Mesothelial cell of epicardium (in vitro differentiated cells): ENCODE measurements around the gene HTN1. TPM values are rescaled to one million over a fixed set of nuclear protein-coding genes. Genes with fewer than 3 reads are reported as not detected.
"Not testable (repeated sequence)": the region's sequence is repeated elsewhere in the genome, so short reads cannot be mapped to it uniquely, and the experiment has no call there.

Experiments used
- DNase-seq, 2 experiments: peaks; one replicate each; pipeline ENCODE4 v3.0.0; 2021; ENCODE audit warnings: low spot score in 2 of 2; ENCODE audit not compliant: unreplicated experiment in 2 of 2
- H3K27ac Mint-ChIP-seq: 2 replicates; pipeline ENCODE4 v1.8.0; 2021; ENCODE audit warnings: mixed read lengths
- H3K27me3 Mint-ChIP-seq: 2 replicates; pipeline ENCODE4 v1.8.0; 2021; ENCODE audit warnings: low read depth, mixed read lengths
- H3K36me3 Mint-ChIP-seq: 2 replicates; pipeline ENCODE4 v1.8.0; 2021; ENCODE audit warnings: mixed read lengths
- H3K4me1 Mint-ChIP-seq: 2 replicates; pipeline ENCODE4 v1.8.0; 2021; ENCODE audit warnings: mixed read lengths
- H3K4me3 Mint-ChIP-seq: 2 replicates; pipeline ENCODE4 v1.8.0; 2021; ENCODE audit warnings: mild to moderate bottlenecking, moderate library complexity, mixed read lengths
- H3K9me3 Mint-ChIP-seq: 2 replicates; pipeline ENCODE4 v1.8.0; 2021; ENCODE audit warnings: mixed read lengths
- CTCF ChIP-seq: fragments of 200-600 bp; sonication (generic); IDR thresholded peaks from one replicate; pipeline ENCODE4 v1.5.0; 2021; ENCODE audit warnings: antibody characterized with exemption; ENCODE audit not compliant: unreplicated experiment
- total RNA-seq: library from RNA; stranded (reverse); gene quantifications from 3 replicates; pipeline ENCODE4 v1.2.1, GENCODE V29; 2021

HTN1 gene
- total RNA-seq, 1 donor from 2014 or later = not detected

DNA sequence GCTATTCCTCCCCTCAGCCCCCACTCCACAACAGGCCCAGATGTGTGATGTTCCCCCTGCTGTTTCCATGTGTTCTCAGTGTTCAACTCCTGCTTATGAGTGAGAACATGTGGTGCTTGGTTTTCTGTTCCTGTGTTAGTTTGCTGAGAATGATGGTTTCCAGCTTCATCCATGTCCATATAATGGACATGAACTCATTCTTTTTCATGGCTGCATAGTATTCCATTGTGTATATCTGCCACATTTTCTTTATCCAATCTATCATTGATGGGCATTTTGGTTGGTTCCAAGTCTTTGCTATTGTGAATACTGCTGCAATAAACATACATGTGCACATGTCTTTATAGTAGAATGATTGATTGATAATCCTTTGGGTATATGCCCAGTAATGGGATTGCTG lies 10.3 kb upstream of the HTN1 start:
- H3K9me3 Mint-ChIP-seq = peaks cover 24% of the 10 kb centered on the region
- H3K36me3 Mint-ChIP-seq, H3K27me3 Mint-ChIP-seq, H3K27ac Mint-ChIP-seq, DNase-seq, H3K4me1 Mint-ChIP-seq, H3K4me3 Mint-ChIP-seq: not testable (repeated sequence)

DNA sequence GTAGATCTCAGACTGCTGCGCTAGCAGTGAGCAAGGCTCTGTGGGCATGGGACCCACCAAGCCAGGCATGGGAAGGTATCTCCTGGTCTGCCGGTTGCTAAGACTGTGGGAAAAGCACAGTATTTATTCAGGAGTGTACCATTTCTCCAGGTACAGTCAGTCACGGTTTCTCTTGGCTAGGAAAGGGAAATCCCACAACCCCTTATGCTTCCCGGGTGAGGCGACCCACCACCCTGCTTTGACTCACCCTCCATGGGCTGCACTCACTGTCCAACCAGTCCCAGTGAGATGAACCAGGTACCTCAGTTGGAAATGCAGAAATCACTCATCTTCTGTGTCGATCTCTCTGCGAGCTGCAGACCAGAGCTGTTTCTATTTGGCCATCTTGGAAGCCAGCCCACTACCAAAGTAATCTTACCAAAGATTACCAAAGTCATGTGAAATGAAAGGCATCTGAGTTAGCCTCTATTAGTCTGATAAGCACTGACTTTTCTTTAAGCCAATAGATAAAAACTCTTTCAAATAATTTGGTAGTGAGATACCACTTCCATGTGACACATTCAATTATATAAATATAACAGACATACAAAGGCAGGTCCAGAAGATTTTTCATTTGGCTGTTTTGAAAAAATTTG lies 8.5 kb upstream of the HTN1 start:
- TF ChIP-seq CTCF = no peak
- H3K27ac Mint-ChIP-seq = peak overlapping the region; percentile 66
- no peaks in the 10 kb centered on the region for H3K27me3 Mint-ChIP-seq
- H3K4me1 Mint-ChIP-seq = no peaks in the 10 kb centered on the region
- peaks cover 3% of the 10 kb centered on the region for H3K36me3 Mint-ChIP-seq
- DNase-seq = no peak
- peaks cover 19% of the 10 kb centered on the region for H3K9me3 Mint-ChIP-seq
- H3K4me3 Mint-ChIP-seq = no peak overlapping the region

DNA sequence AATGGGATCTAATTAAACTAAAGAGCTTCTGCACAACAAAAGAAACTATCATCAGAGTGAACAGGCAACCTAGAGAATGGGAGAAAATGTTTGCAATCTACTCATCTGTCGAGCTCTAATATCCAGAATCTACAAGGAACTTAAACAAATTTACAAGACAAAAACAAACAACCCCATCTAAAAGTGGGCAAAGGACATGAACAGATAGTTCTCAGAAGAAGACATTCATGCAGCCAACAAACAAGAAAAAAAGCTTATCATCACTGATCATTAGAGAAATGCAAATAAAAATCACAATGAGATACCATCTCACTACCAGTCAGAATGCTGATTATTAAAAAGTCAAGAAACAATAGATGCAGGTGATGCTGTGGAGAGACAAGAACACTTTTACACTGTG lies 6.3 kb downstream of the HTN1 start:
- H3K27ac Mint-ChIP-seq, H3K4me1 Mint-ChIP-seq, H3K27me3 Mint-ChIP-seq, H3K9me3 Mint-ChIP-seq, H3K36me3 Mint-ChIP-seq, H3K4me3 Mint-ChIP-seq, DNase-seq: not testable (repeated sequence)

DNA sequence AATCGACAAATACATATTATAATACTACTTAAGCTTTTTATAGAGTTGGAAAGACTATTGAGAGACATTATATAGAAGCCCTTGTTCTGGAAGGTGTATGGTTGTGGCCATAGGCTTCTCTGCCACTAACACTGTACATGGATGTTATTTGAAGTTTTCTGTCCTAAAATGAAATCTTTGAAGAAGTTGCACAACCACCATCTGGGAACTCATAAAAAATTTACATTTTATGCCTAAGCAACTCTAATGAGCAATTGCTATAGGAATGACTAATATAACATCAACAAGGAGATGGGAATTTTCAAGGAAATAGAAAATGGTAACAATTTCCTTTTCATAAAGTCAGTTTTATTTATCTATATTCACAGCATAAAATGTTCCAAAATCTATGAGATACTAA lies 7.4 kb downstream of the HTN1 start:
- no peaks in the 10 kb centered on the region for H3K36me3 Mint-ChIP-seq
- no peak overlapping the region for H3K4me3 Mint-ChIP-seq
- TF ChIP-seq CTCF = no peak
- H3K9me3 Mint-ChIP-seq = peaks cover 9% of the 10 kb centered on the region
- peaks cover 2% of the 10 kb centered on the region for H3K27me3 Mint-ChIP-seq
- no peaks in the 10 kb centered on the region for H3K4me1 Mint-ChIP-seq
- H3K27ac Mint-ChIP-seq = no peak overlapping the region
- no peak for DNase-seq

GRCh38 chr4:70059149-70059548 lies 8.9 kb downstream of the HTN1 start:
- TF ChIP-seq CTCF = no peak
- Mint-ChIP-seq H3K27me3 (peaks cover 2% of the 10 kb centered on the region), H3K36me3 (no peaks in the 10 kb centered on the region), H3K27ac (no peak overlapping the region), H3K9me3 (peaks cover 9% of the 10 kb centered on the region), H3K4me1 (no peaks in the 10 kb centered on the region), H3K4me3 (no peak overlapping the region)
- DNase-seq = no peak

GRCh38 chr4:70062000-70062399 lies 11.8 kb downstream of the HTN1 start:
- Mint-ChIP-seq H3K27ac (no peak overlapping the region), H3K4me3 (no peak overlapping the region), H3K36me3 (no peaks in the 10 kb centered on the region), H3K27me3 (no peaks in the 10 kb centered on the region), H3K9me3 (no peaks in the 10 kb centered on the region), H3K4me1 (peaks cover 19% of the 10 kb centered on the region)
- no peak for DNase-seq
- TF ChIP-seq CTCF = no peak

DNA sequence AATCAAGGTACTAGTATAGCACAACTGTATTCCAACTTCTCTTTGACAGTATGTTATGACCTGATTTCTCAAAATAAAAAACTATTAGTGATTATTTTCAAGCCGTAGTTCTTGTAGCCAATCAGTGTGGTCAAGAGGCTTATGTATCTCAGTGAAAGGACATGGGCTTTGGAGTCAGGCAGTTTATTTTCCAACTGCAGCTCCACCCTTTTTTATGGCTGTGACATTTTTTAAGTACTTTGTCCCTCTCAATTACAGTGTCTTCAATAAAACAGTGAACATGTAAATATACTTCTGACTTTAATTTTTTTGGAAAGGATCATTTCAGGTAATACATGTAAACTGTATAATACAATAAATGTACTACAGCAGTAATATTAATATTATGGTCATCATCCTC lies 30.0 kb downstream of the HTN1 start:
- TF ChIP-seq CTCF = no peak
- H3K36me3 Mint-ChIP-seq = no peaks in the 10 kb centered on the region
- no peak overlapping the region for H3K27ac Mint-ChIP-seq
- no peak for DNase-seq
- no peak overlapping the region for H3K4me3 Mint-ChIP-seq
- H3K27me3 Mint-ChIP-seq = no peaks in the 10 kb centered on the region
- peaks cover 5% of the 10 kb centered on the region for H3K9me3 Mint-ChIP-seq
- no peaks in the 10 kb centered on the region for H3K4me1 Mint-ChIP-seq
